Measurements from ENCODE around the gene WFDC2. TPM values are rescaled to one million over a fixed set of nuclear protein-coding genes. Genes with fewer than 3 reads are reported as not detected.

Gene WFDC2
- total and polyA plus RNA-seq, 3 donors from 2014 or later: 6.1 to 37.6 (median 32.0) TPM

GRCh38 chr20:45515147-45515913, 45.8 kb downstream of the WFDC2 start, which contains the start of gene SPINT3:
SPINT3 (minus strand) TSS chr20:45515622; CDS start chr20:45515608, 14 bp downstream.
- WGBS, 2 donors: 70 to 75% methylated on average over 5 of the region's 5 CpGs
- Histone ChIP-seq H3K36me3 (ENCODE audit: low read depth, missing control alignments) (no peaks in the 10 kb centered on the region), H3K4me1 (no peaks in the 10 kb centered on the region), H3K27me3 (no peaks in the 10 kb centered on the region), H3K4me3 (no peak within 1 kb of the TSS), H3K9me3 (no peaks in the 10 kb centered on the region), H3K27ac (no peak within 1 kb of the TSS)
- DNase-seq: no peak
- TF ChIP-seq POLR2A (IDR thresholded peaks at IDR 0.05) (no peak), CTCF (IDR thresholded peaks at IDR 0.05) (no peak)
- intact Hi-C loops (cut with DNase I; ENCODE audit: low total_unique reads): no loop called here

- 42 to 50% methylated on average over 2 of the region's 2 CpGs for WGBS, 2 donors
Observed at GRCh38 chr20:45518282-45518681, 48.7 kb downstream of the WFDC2 start.

GRCh38 chr20:45523821-45524220, 54.3 kb downstream of the WFDC2 start:
- no peak for DNase-seq
- Histone ChIP-seq H3K9me3 (no peaks in the 10 kb centered on the region), H3K4me1 (no peaks in the 10 kb centered on the region), H3K36me3 (ENCODE audit: low read depth, missing control alignments) (no peaks in the 10 kb centered on the region), H3K27ac (no peak overlapping the region), H3K27me3 (no peaks in the 10 kb centered on the region), H3K4me3 (no peak overlapping the region)
- intact Hi-C loops (cut with DNase I; ENCODE audit: low total_unique reads): no loop called here
- WGBS, 2 donors: 86 to 89% methylated on average over 1 of the region's 1 CpG
- TF ChIP-seq CTCF (IDR thresholded peaks at IDR 0.05) (no peak), POLR2A (IDR thresholded peaks at IDR 0.05) (no peak)

More at GRCh38 chr20:45518282-45518681, 48.7 kb downstream of the WFDC2 start:
- no peak overlapping the region for H3K27ac ChIP-seq
- no peaks in the 10 kb centered on the region for H3K4me1 ChIP-seq
- no peaks in the 10 kb centered on the region for H3K36me3 ChIP-seq (ENCODE audit: low read depth, missing control alignments)
- TF ChIP-seq POLR2A (IDR thresholded peaks at IDR 0.05) (no peak), CTCF (IDR thresholded peaks at IDR 0.05) (no peak)
- H3K9me3 ChIP-seq: no peaks in the 10 kb centered on the region
- no peak for DNase-seq
- intact Hi-C loops (cut with DNase I; ENCODE audit: low total_unique reads): no loop called here
- no peaks in the 10 kb centered on the region for H3K27me3 ChIP-seq
- H3K4me3 ChIP-seq: no peak overlapping the region

GRCh38 chr20:45527294-45527693, 57.7 kb downstream of the WFDC2 start:
- no peak for DNase-seq
- intact Hi-C loops (cut with DNase I; ENCODE audit: low total_unique reads): no loop called here

More at GRCh38 chr20:45527294-45527693, 57.7 kb downstream of the WFDC2 start:
- no peak overlapping the region for H3K27ac ChIP-seq
- H3K9me3 ChIP-seq: no peaks in the 10 kb centered on the region
- TF ChIP-seq POLR2A (IDR thresholded peaks at IDR 0.05) (no peak), CTCF (IDR thresholded peaks at IDR 0.05) (no peak)
- H3K4me1 ChIP-seq: no peaks in the 10 kb centered on the region
- no peaks in the 10 kb centered on the region for H3K36me3 ChIP-seq (ENCODE audit: low read depth, missing control alignments)
- no peak overlapping the region for H3K4me3 ChIP-seq
- 82 to 83% methylated on average over 4 of the region's 4 CpGs for WGBS, 2 donors
- H3K27me3 ChIP-seq: no peaks in the 10 kb centered on the region

Small RNA genes within 50 kb of the gene (microRNA-seq; reads per million reads assigned to microRNA genes)
- 0 to 0.69 reads per million in 2 donors for gene MIR6812 (ENCODE audit: borderline number of aligned reads in 2 of 2, borderline replicate concordance in 1 of 2)

Small RNA genes within 50 kb of the gene (small RNA-seq; reads per million reads assigned to genes)
- gene MIR6812: 0 reads per million in 2 donors

Other genes with a start within 250 kb of the WFDC2 start
- not detected for gene SEMG2, start 248.4 kb upstream of the WFDC2 start, total RNA-seq
- not detected for gene SEMG2, start 248.4 kb upstream of the WFDC2 start, polyA plus RNA-seq (ENCODE audit: insufficient read depth, low read depth, low replicate concordance)
- gene SLPI, start 215.2 kb upstream of the WFDC2 start, total RNA-seq: 1 to 10 TPM; 6.9 to 8.2 TPM
- 104 TPM for gene SLPI, start 215.2 kb upstream of the WFDC2 start, polyA plus RNA-seq (ENCODE audit: insufficient read depth, low read depth, low replicate concordance)
- gene RBPJL, start 162.9 kb upstream of the WFDC2 start, total RNA-seq: 1 to 10 TPM in 1 of 2 donors, under 1 TPM in 1; 0.43 to 1.1 TPM
- gene RBPJL, start 162.9 kb upstream of the WFDC2 start, polyA plus RNA-seq (ENCODE audit: insufficient read depth, low read depth, low replicate concordance): 0.26 TPM
- gene MATN4, start 161.5 kb upstream of the WFDC2 start, total RNA-seq: 1 to 10 TPM; 2.8 to 3.5 TPM
- gene MATN4, start 161.5 kb upstream of the WFDC2 start, polyA plus RNA-seq (ENCODE audit: insufficient read depth, low read depth, low replicate concordance): 1.1 TPM
- gene SDC4, start 121.3 kb upstream of the WFDC2 start, total RNA-seq: 100 to 1,000 TPM; 191 to 234 TPM
- gene SDC4, start 121.3 kb upstream of the WFDC2 start, polyA plus RNA-seq (ENCODE audit: insufficient read depth, low read depth, low replicate concordance): 124 TPM
- gene SYS1, start 106.6 kb upstream of the WFDC2 start, total RNA-seq: 10 to 100 TPM; 33.1 to 34.6 TPM
- gene SYS1, start 106.6 kb upstream of the WFDC2 start, polyA plus RNA-seq (ENCODE audit: insufficient read depth, low read depth, low replicate concordance): 20.0 TPM
- 10 to 100 TPM in 1 of 2 donors, 1 to 10 TPM in 1; 6.4 to 12.3 TPM for gene TP53TG5, start 91.4 kb upstream of the WFDC2 start, total RNA-seq
- 28.2 TPM for gene TP53TG5, start 91.4 kb upstream of the WFDC2 start, polyA plus RNA-seq (ENCODE audit: insufficient read depth, low read depth, low replicate concordance)
- 10 to 100 TPM in 1 of 2 donors, 1 to 10 TPM in 1; 7.9 to 10.0 TPM for gene DBNDD2, start 61.5 kb upstream of the WFDC2 start, total RNA-seq
- gene DBNDD2, start 61.5 kb upstream of the WFDC2 start, polyA plus RNA-seq (ENCODE audit: insufficient read depth, low read depth, low replicate concordance): 39.3 TPM
- gene PIGT, start 53.6 kb upstream of the WFDC2 start, total RNA-seq: 100 to 1,000 TPM; 115 to 140 TPM
- gene PIGT, start 53.6 kb upstream of the WFDC2 start, polyA plus RNA-seq (ENCODE audit: insufficient read depth, low read depth, low replicate concordance): 137 TPM
- gene SPINT3, start 45.9 kb downstream of the WFDC2 start, total RNA-seq: not detected
- gene SPINT3, start 45.9 kb downstream of the WFDC2 start, polyA plus RNA-seq (ENCODE audit: insufficient read depth, low read depth, low replicate concordance): not detected
- gene WFDC6, start 69.7 kb downstream of the WFDC2 start, total RNA-seq: 10 to 100 TPM; 75.6 to 83.3 TPM
- 24.9 TPM for gene WFDC6, start 69.7 kb downstream of the WFDC2 start, polyA plus RNA-seq (ENCODE audit: insufficient read depth, low read depth, low replicate concordance)
- gene EPPIN, start 77.6 kb downstream of the WFDC2 start, total RNA-seq: 100 to 1,000 TPM; 185 to 222 TPM
- 251 TPM for gene EPPIN, start 77.6 kb downstream of the WFDC2 start, polyA plus RNA-seq (ENCODE audit: insufficient read depth, low read depth, low replicate concordance)
- gene WFDC8, start 109.5 kb downstream of the WFDC2 start, total RNA-seq: not detected
- not detected for gene WFDC8, start 109.5 kb downstream of the WFDC2 start, polyA plus RNA-seq (ENCODE audit: insufficient read depth, low read depth, low replicate concordance)
- not detected for gene WFDC10A, start 160.0 kb downstream of the WFDC2 start, total RNA-seq
- not detected for gene WFDC10A, start 160.0 kb downstream of the WFDC2 start, polyA plus RNA-seq (ENCODE audit: insufficient read depth, low read depth, low replicate concordance)
- not detected for gene WFDC9, start 161.5 kb downstream of the WFDC2 start, total RNA-seq
- not detected for gene WFDC9, start 161.5 kb downstream of the WFDC2 start, polyA plus RNA-seq (ENCODE audit: insufficient read depth, low read depth, low replicate concordance)
- not detected for gene WFDC11, start 200.5 kb downstream of the WFDC2 start, total RNA-seq
- gene WFDC11, start 200.5 kb downstream of the WFDC2 start, polyA plus RNA-seq (ENCODE audit: insufficient read depth, low read depth, low replicate concordance): 1.7 TPM
- gene WFDC13, start 232.3 kb downstream of the WFDC2 start, total RNA-seq: not detected
- gene WFDC13, start 232.3 kb downstream of the WFDC2 start, polyA plus RNA-seq (ENCODE audit: insufficient read depth, low read depth, low replicate concordance): not detected
- gene WFDC10B, start 235.3 kb downstream of the WFDC2 start, total RNA-seq: 1 to 10 TPM; 1.0 to 1.2 TPM
- 4.3 TPM for gene WFDC10B, start 235.3 kb downstream of the WFDC2 start, polyA plus RNA-seq (ENCODE audit: insufficient read depth, low read depth, low replicate concordance)

All from testis (tissue), 3 donors.